Heart left ventricle (tissue), 16 donors: Measurements from ENCODE around the gene PTPRK. TPM values are rescaled to one million over a fixed set of nuclear protein-coding genes. Genes with fewer than 3 reads are reported as not detected.
A peak's percentile ranks its signal among the peaks of the same experiment; 100 is the strongest.

Source experiments
- ATAC-seq, 4 donors: fragments of 200-7000 bp; cut with Tn5 transposase; one replicate each; pipeline ENCODE4 v1.9.1; 2020 to 2022; ENCODE audit warnings: moderate library complexity in 4 of 4, mild to moderate bottlenecking in 3 of 4, moderate number of reproducible peaks in 1 of 4
- DNase-seq, 5 donors: peaks; one replicate each; pipeline ENCODE4 v3.0.0-alpha.2; 2020
- H3K27ac ChIP-seq, 12 donors: fragments of 200-600 bp; sonication (generic) in 4 of 12; one replicate each; pipeline versions ENCODE4 v1.5.0 to v1.8.0; 2016 to 2022; ENCODE audit warnings: mild to moderate bottlenecking in 2 of 12
- H3K27me3 ChIP-seq, 9 donors: fragments of 200-600 bp; sonication (generic) in 2 of 9; one replicate each; pipeline versions ENCODE4 v1.5.1 to v1.8.0; 2016 to 2022; ENCODE audit warnings: mild to moderate bottlenecking in 3 of 9
- H3K36me3 ChIP-seq, 9 donors: fragments of 200-600 bp; sonication (generic) in 2 of 9; one replicate each; pipeline versions ENCODE4 v1.5.0 to v1.8.0; 2018 to 2022; ENCODE audit warnings: mild to moderate bottlenecking in 2 of 9
- H3K4me1 ChIP-seq, 12 donors: fragments of 200-600 bp; sonication (generic) in 4 of 12; one replicate each; pipeline versions ENCODE4 v1.5.0 to v1.8.0; 2016 to 2022; ENCODE audit warnings: mild to moderate bottlenecking in 3 of 12
- H3K4me3 ChIP-seq, 12 donors: fragments of 200-600 bp; sonication (generic) in 4 of 12; one replicate each; pipeline versions ENCODE4 v1.5.0 to v1.8.0; 2017 to 2022; ENCODE audit warnings: mild to moderate bottlenecking in 9 of 12, moderate library complexity in 4 of 12
- H3K9me3 ChIP-seq, 12 donors: fragments of 200-600 bp; sonication (generic) in 4 of 12; one replicate each; pipeline versions ENCODE4 v1.5.0 to v1.8.0; 2016 to 2022; ENCODE audit warnings: mild to moderate bottlenecking in 1 of 12
- CTCF ChIP-seq, 12 donors: fragments of 200-600 bp; sonication (generic) in 4 of 12; IDR thresholded peaks; one replicate each; pipeline versions ENCODE4 v1.5.0 to v1.8.0; 2018 to 2022; ENCODE audit warnings: antibody characterized with exemption in 12 of 12, mild to moderate bottlenecking in 5 of 12
- POLR2A ChIP-seq, 2 donors: fragments of 450-650 bp; IDR thresholded peaks; one replicate each; pipeline ENCODE4 v1.6.1; 2017; ENCODE audit warnings: antibody characterized with exemption in 2 of 2, mild to moderate bottlenecking in 2 of 2, moderate library complexity in 2 of 2
- WGBS, 4 donors: extraction: QIAGEN DNeasy Blood & Tissue Kit in 2 of 4; methylation state at CpG; one replicate each; pipeline versions ENCODE4 v1.1.5 to v1.1.7; 2013 to 2018; 5-methylcytosine and 5-hydroxymethylcytosine counted together
- intact Hi-C, 10 donors: fragments of 100-400 bp; cut with DNase I; formaldehyde crosslinking; loops; one replicate each; pipeline versions ENCODE4 v1.11.1 to v1.14.2; 2022
- long read RNA-seq, 3 donors: library from polyadenylated mRNA; unstranded; transcript quantifications; one replicate each; pipeline ENCODE4 v2.0.0, GENCODE V29; 2020 to 2021
- polyA plus RNA-seq, 2 donors: library from polyadenylated mRNA; stranded (reverse); fragments of 200-250 nt; gene quantifications; one replicate each; pipeline ENCODE4 v1.2.3, GENCODE V29; 2013
- total RNA-seq, 9 donors: library from RNA; depleted of rRNA in 2 of 9; stranded (reverse); fragments of >200 nt in 2 of 9; fragmentation: NEBNext Ultra II Directional in 3 of 9; extraction: Animal tissue kit (Norgen Biotek cat#: 25700) in 3 of 9; gene quantifications; one replicate each; pipeline versions ENCODE4 v1.1.0 to v1.2.4, GENCODE V29; 2016 to 2023
- donor health status: ischemic (EF 13 %, LVEDD 7.1; RV severe dilation, severe dysfunction).
- donor health status: healthy with polysubstance abuse.
- donor health status: DM: no; HTN: yes; CAD: no.
- donor health status: DM: no; HTN: no; CAD: no.
- donor health status: ischemic (EF 25% LVEDD 6.9; RV normal size, moderate dysfunction).
- donor health status: ischemic (EF 25% LVEDD 5.7; RV mildly dilated, moderate dysfunction).
- donor health status: healthy.
- donor health status: DM: yes; HTN: yes; CAD: no.
- donor health status: ischemic (EF 35%, LVEDD 5.7; RV mildly dilated, moderate dysfunction).
- donor health status: nonischemic (EF 11% LVEDD 7.7; RV severe dilation, severe dysfunction).
- donor health status: DM: yes; HTN: yes; CAD: no.
- donor health status: PGD.
- donor health status: ischemic (EF 29% LVEDD 5.4; RV normal size, mild dysfunction).
- donor health status: nonischemic (EF 23%, LVEDD 6.1; RV moderate dilation, normal function).

The PTPRK gene
- total RNA-seq = 10 to 100 TPM; 27.8 to 50.8 (median 40.0) TPM
- polyA plus RNA-seq = 10 to 100 TPM in 1 of 2 donors, 1 to 10 TPM in 1; 5.4 to 16.4 TPM
- long read RNA-seq, donor 1, full-length matches to known transcripts = 3 of 36 reads
- long read RNA-seq, donor 1, partial matches to known transcripts = 16 of 36 reads
- long read RNA-seq, donor 1, other reads (novel, unspliced or antisense) = 17 of 36 reads
- long read RNA-seq, donor 2, full-length matches to known transcripts = 7 of 85 reads
- long read RNA-seq, donor 2, partial matches to known transcripts = 51 of 85 reads
- long read RNA-seq, donor 2, other reads (novel, unspliced or antisense) = 27 of 85 reads
- long read RNA-seq, donor 3, full-length matches to known transcripts = 5 of 40 reads
- long read RNA-seq, donor 3, partial matches to known transcripts = 22 of 40 reads
- long read RNA-seq, donor 3, other reads (novel, unspliced or antisense) = 13 of 40 reads

GRCh38 chr6:128520436-128521281, at the start of gene PTPRK:
Gene PTPRK, minus strand, starts transcription at chr6:128520599. Its CDS starts 241 bp downstream, at chr6:128520358.
- H3K36me3 ChIP-seq = no peaks in the 10 kb centered on the region
- H3K27ac ChIP-seq = peak within 1 kb of the TSS; percentile 87 to 98 (median 94)
- peak; percentile 87 to 96 (median 94) for ATAC-seq
- H3K4me3 ChIP-seq = peak within 1 kb of the TSS; percentile 60 to 91 (median 87)
- WGBS, 4 donors = 0 to 1% (median 1%) methylated on average over 39 to 85 of the region's 85 CpGs
- intact Hi-C loops = loop anchor here in 6 of 10 donors (5.0 to 10.0 kb wide), 4 partner anchors 204 to 666 kb away; no protein-coding TSS in a partner anchor
- H3K27me3 ChIP-seq = peaks cover 0 to 48% (median 0%) of the 10 kb centered on the region in 9 donors
- peaks cover 0 to 33% (median 22%) of the 10 kb centered on the region in 12 donors for H3K4me1 ChIP-seq
- TF ChIP-seq CTCF (IDR thresholded peaks at IDR 0.05) = peak in 11 of 12 donors; percentile 46 to 92 (median 81)
- TF ChIP-seq POLR2A (IDR thresholded peaks at IDR 0.05) = peak; percentile 66 to 98
- H3K9me3 ChIP-seq = no peaks in the 10 kb centered on the region
- DNase-seq = peak; percentile 94 to 96 (median 95)

GRCh38 chr6:128567029-128567428, 46.6 kb upstream of the PTPRK start:
- 70 to 85% (median 78%) methylated on average over 1 of the region's 1 CpG for WGBS, 4 donors
- no peak for ATAC-seq
- no peak overlapping the region for H3K4me3 ChIP-seq
- intact Hi-C loops = no loop called here
- H3K27ac ChIP-seq = no peak overlapping the region
- no peaks in the 10 kb centered on the region for H3K36me3 ChIP-seq
- TF ChIP-seq POLR2A (IDR thresholded peaks at IDR 0.05) (no peak), CTCF (IDR thresholded peaks at IDR 0.05) (no peak)
- DNase-seq = no peak
- H3K9me3 ChIP-seq = no peaks in the 10 kb centered on the region
- H3K27me3 ChIP-seq = no peaks in the 10 kb centered on the region
- peaks cover 0 to 13% (median 6%) of the 10 kb centered on the region in 12 donors for H3K4me1 ChIP-seq

- Histone ChIP-seq H3K9me3 (no peaks in the 10 kb centered on the region), H3K27me3 (no peaks in the 10 kb centered on the region), H3K27ac (no peak overlapping the region), H3K36me3 (no peaks in the 10 kb centered on the region), H3K4me1 (no peaks in the 10 kb centered on the region), H3K4me3 (no peak overlapping the region)
- TF ChIP-seq POLR2A (IDR thresholded peaks at IDR 0.05) (no peak), CTCF (IDR thresholded peaks at IDR 0.05) (no peak)
- intact Hi-C loops = no loop called here
- DNase-seq (no peak), ATAC-seq (no peak)
Observed at GRCh38 chr6:128560966-128561365, 40.6 kb upstream of the PTPRK start.

- H3K27ac ChIP-seq = no peak overlapping the region
Observed at GRCh38 chr6:128558924-128559323, 38.5 kb upstream of the PTPRK start.

More at GRCh38 chr6:128558924-128559323, 38.5 kb upstream of the PTPRK start:
- no peaks in the 10 kb centered on the region for H3K27me3 ChIP-seq
- no peaks in the 10 kb centered on the region for H3K9me3 ChIP-seq
- TF ChIP-seq POLR2A (IDR thresholded peaks at IDR 0.05) = no peak
- TF ChIP-seq CTCF (IDR thresholded peaks at IDR 0.05) = no peak
- H3K36me3 ChIP-seq = no peaks in the 10 kb centered on the region
- intact Hi-C loops = no loop called here
- WGBS, 4 donors = 60 to 73% (median 71%) methylated on average over 2 of the region's 2 CpGs
- DNase-seq (no peak), ATAC-seq (no peak)
- H3K4me3 ChIP-seq = no peak overlapping the region
- H3K4me1 ChIP-seq = peaks cover 0 to 2% (median 0%) of the 10 kb centered on the region in 12 donors
